NB4 (cell line): ENCODE measurements around the gene SYF2.

ENCODE experiments used
- DNase-seq: peaks from one replicate; pipeline ENCODE4 v3.0.0; 2010; ENCODE audit warnings: low read depth
- H3K4me3 ChIP-seq: one replicate; pipeline ENCODE4 v1.5.1; 2011; ENCODE audit warnings: mild to moderate bottlenecking, low read depth, low read length, moderate library complexity
- CTCF ChIP-seq: IDR thresholded peaks from one replicate; pipeline ENCODE4 v1.5.1; 2012; ENCODE audit warnings: low read depth, low read length
- MAX ChIP-seq: IDR thresholded peaks from 2 replicates; pipeline ENCODE4 v1.6.1; 2011; ENCODE audit warnings: low read depth, low read length
- MYC ChIP-seq: IDR thresholded peaks from 2 replicates; pipeline ENCODE4 v1.6.1; 2011; ENCODE audit warnings: low read depth, low read length
- POLR2A ChIP-seq: IDR thresholded peaks from 2 replicates; pipeline ENCODE4 v1.6.1; 2011; ENCODE audit warnings: mild to moderate bottlenecking; ENCODE audit not compliant: insufficient read length; ENCODE audit errors: extremely low read depth

The SYF2 gene

GRCh38 chr1:25247024-25247828 is 14.9 kb upstream of the SYF2 start, which contains the start of gene RSRP1:
Gene RSRP1 (minus strand): TSS chr1:25247454. CDS start chr1:25246963, 491 bp downstream.
- H3K4me3 ChIP-seq = peak within 1 kb of the TSS; percentile 95
- TF ChIP-seq CTCF (no peak), MAX (peak; percentile 64), MYC (peak; percentile 61), POLR2A (peak; percentile 99)
- peak; percentile 97 for DNase-seq

- H3K4me3 ChIP-seq = peak overlapping the region; percentile 95
- DNase-seq = no peak
- no peak; the same call in 1 of the 2 replicates for TF ChIP-seq MAX
- TF ChIP-seq POLR2A = no peak
- TF ChIP-seq MYC = peak; percentile 26; the same call in 1 of the 2 replicates
- TF ChIP-seq CTCF = no peak
These were observed 14.3 kb upstream of the SYF2 start for GRCh38 chr1:25246600-25247023.

- TF ChIP-seq MYC = no peak
- no peak for TF ChIP-seq CTCF
- TF ChIP-seq MAX = no peak
- TF ChIP-seq POLR2A = no peak
- DNase-seq = peak; percentile 34
- peak overlapping the region; percentile 95 for H3K4me3 ChIP-seq
These were observed 13.7 kb upstream of the SYF2 start for GRCh38 chr1:25245809-25246599.

- peak overlapping the region; percentile 95 for H3K4me3 ChIP-seq
These were observed 13.1 kb upstream of the SYF2 start for GRCh38 chr1:25245393-25245792.

GRCh38 chr1:25243907-25244306 is 11.6 kb upstream of the SYF2 start:
- no peak for TF ChIP-seq MAX
- TF ChIP-seq POLR2A = no peak
- no peak for TF ChIP-seq CTCF
- TF ChIP-seq MYC = no peak
- H3K4me3 ChIP-seq = no peak overlapping the region
- DNase-seq = no peak

More at GRCh38 chr1:25245393-25245792, 13.1 kb upstream of the SYF2 start:
- no peak for DNase-seq
- TF ChIP-seq MAX (no peak), CTCF (no peak), POLR2A (no peak), MYC (no peak)
